ENCODE results near the gene FAM221A. TPM values are rescaled to one million over a fixed set of nuclear protein-coding genes. Genes with fewer than 3 reads are reported as not detected.
A peak's percentile ranks its signal among the peaks of the same experiment; 100 is the strongest.

FAM221A gene
- total RNA-seq, 1 experiment from 2014 or later = 1.5 TPM

GRCh38 chr7:23685731-23686130 is 5.7 kb downstream of the FAM221A start:
- no peak for DNase-seq
- Histone ChIP-seq H3K4me3 (no peak overlapping the region), H3K36me3 (no peaks in the 10 kb centered on the region), H3K9me3 (replicated peaks) (no peaks in the 10 kb centered on the region), H3K27me3 (no peaks in the 10 kb centered on the region), H3K4me1 (no peaks in the 10 kb centered on the region), H3K27ac (no peak overlapping the region)

DNA sequence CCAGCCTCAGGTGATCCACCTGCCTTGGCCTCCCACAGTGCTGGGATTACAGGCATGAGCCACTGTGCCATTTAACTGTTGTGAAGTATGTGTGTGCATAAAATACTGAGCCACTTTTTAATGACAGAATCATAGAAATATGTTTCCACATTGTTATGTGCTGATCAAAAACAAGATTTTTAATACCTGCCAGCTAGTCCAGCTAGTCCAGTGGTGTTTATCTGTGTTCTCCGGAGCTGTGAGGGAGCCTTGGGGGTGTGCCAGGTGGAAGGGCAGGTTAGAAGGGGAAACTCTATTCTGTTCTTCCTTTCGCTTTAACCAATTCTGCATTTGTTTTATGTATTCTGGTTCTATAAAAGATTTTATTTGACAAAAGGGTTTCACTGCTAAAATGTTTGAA is 7.0 kb downstream of the FAM221A start:
- Histone ChIP-seq H3K9me3 (replicated peaks) (no peaks in the 10 kb centered on the region), H3K27me3 (no peaks in the 10 kb centered on the region), H3K27ac (no peak overlapping the region), H3K4me1 (peaks cover 8% of the 10 kb centered on the region; the same call in 1 of the 2 replicates), H3K4me3 (no peak overlapping the region), H3K36me3 (no peaks in the 10 kb centered on the region)
- no peak for DNase-seq

DNA sequence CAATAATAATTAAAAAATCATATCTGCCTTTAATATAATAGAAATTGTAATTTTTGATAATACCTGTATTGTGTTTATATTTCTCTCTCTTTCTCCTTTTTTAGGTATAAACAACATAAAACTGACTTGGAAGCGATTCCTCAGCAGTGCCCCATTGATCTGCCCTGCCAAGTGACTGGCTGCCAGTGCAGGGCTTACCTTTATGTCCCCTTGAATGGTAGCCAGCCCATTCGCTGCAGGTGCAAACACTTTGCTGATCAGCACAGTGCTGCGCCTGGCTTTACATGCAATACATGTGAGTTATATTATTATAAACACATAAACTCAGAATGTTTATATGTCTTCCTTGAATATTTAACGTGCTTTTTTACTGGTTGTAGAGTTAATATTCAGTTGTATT is 9.2 kb downstream of the FAM221A start:
- Histone ChIP-seq H3K9me3 (replicated peaks) (no peaks in the 10 kb centered on the region), H3K4me3 (no peak overlapping the region), H3K4me1 (peaks cover 8% of the 10 kb centered on the region; the same call in 1 of the 2 replicates), H3K27ac (no peak overlapping the region), H3K27me3 (no peaks in the 10 kb centered on the region), H3K36me3 (no peaks in the 10 kb centered on the region)
- DNase-seq = no peak

GRCh38 chr7:23691320-23691719 is 11.3 kb downstream of the FAM221A start:
- Histone ChIP-seq H3K4me1 (peaks cover 8% of the 10 kb centered on the region; the same call in 1 of the 2 replicates), H3K9me3 (replicated peaks) (no peaks in the 10 kb centered on the region), H3K27me3 (no peaks in the 10 kb centered on the region), H3K36me3 (no peaks in the 10 kb centered on the region), H3K27ac (no peak overlapping the region), H3K4me3 (no peak overlapping the region)
- DNase-seq = peak; percentile 72 to 83

- Histone ChIP-seq H3K9me3 (replicated peaks) (no peaks in the 10 kb centered on the region), H3K27ac (no peak overlapping the region), H3K27me3 (no peaks in the 10 kb centered on the region), H3K4me1 (peaks cover 8% of the 10 kb centered on the region; the same call in 1 of the 2 replicates), H3K4me3 (no peak overlapping the region), H3K36me3 (no peaks in the 10 kb centered on the region)
- DNase-seq = no peak
These were observed 13.2 kb downstream of the FAM221A start for GRCh38 chr7:23693224-23693623.

DNA sequence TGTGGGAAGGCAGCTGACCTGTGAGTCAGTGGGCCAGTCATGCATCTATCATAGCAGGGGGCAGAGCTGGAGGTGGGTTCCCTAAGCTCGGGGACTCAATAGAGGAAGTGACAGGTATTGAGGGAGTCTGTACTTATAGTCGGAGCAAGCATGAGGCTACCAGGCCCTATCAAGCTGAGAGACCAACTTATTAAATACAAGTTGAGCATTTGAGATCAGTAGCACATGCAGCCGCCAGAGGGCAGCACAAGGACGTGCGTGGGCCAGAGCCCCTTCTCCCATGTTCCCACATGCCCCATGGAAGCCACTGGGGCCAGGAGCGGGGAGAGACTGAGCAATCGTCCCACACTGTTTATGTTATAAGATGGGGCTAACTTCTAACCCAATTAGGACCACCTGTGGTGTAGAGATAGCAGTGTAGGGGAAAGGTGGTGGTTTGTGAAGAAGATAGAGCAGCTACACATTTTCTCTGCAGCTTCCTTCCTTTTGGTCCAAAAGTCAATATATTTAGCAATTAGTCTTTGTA is 17.0 kb downstream of the FAM221A start:
- peak; percentile 80 to 87 for DNase-seq
- Histone ChIP-seq H3K27me3 (no peaks in the 10 kb centered on the region), H3K27ac (no peak overlapping the region), H3K36me3 (no peaks in the 10 kb centered on the region), H3K9me3 (replicated peaks) (no peaks in the 10 kb centered on the region), H3K4me3 (no peak overlapping the region), H3K4me1 (no peaks in the 10 kb centered on the region; the same call in 1 of the 2 replicates)

GRCh38 chr7:23698822-23699221 is 18.8 kb downstream of the FAM221A start:
- Histone ChIP-seq H3K27me3 (no peaks in the 10 kb centered on the region), H3K9me3 (replicated peaks) (no peaks in the 10 kb centered on the region), H3K27ac (no peak overlapping the region), H3K36me3 (no peaks in the 10 kb centered on the region), H3K4me3 (no peak overlapping the region), H3K4me1 (no peaks in the 10 kb centered on the region)
- no peak for DNase-seq

GRCh38 chr7:23700046-23700445 is 20.0 kb downstream of the FAM221A start:
- H3K36me3 ChIP-seq = no peaks in the 10 kb centered on the region
- no peaks in the 10 kb centered on the region for H3K27me3 ChIP-seq
- DNase-seq = peak in 1 of 2 experiments; percentile 40
- H3K4me3 ChIP-seq = no peak overlapping the region
- no peaks in the 10 kb centered on the region for H3K9me3 ChIP-seq (replicated peaks)
- no peaks in the 10 kb centered on the region for H3K4me1 ChIP-seq
- H3K27ac ChIP-seq = no peak overlapping the region

- H3K27me3 ChIP-seq = no peaks in the 10 kb centered on the region
- no peak for DNase-seq
- no peak overlapping the region for H3K4me3 ChIP-seq
- H3K36me3 ChIP-seq = no peaks in the 10 kb centered on the region
- H3K9me3 ChIP-seq (replicated peaks) = no peaks in the 10 kb centered on the region; the same call in 1 of the 2 replicates
- no peak overlapping the region for H3K27ac ChIP-seq
- peaks cover 14% of the 10 kb centered on the region for H3K4me1 ChIP-seq
These were observed 29.2 kb downstream of the FAM221A start for GRCh38 chr7:23709081-23709750.

DNA sequence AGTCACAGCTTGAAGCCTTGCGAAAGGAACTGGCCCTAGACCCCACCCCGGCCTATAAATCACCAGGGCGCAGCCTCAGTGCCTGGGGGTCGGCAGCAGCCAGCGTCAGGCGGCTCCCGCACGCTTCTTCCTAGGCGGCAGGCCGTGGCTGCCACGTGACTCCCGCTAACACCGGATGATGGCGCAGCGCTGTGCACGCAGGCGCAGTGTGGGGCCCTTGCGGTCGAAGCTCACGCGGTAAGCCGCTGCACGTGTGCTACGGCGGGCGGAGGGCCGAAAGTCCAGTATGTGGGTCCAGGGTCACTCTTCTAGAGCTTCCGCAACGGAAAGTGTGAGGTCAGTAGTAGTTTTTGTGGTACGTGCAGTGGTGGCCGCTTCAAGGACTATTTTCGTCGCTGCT is 30.0 kb downstream of the FAM221A start, which contains the start of gene STK31:
Gene STK31, plus strand, starts transcription at position 220 of the 400 bp plus-strand sequence. Its CDS starts 67 bp downstream, at position 287.
- Histone ChIP-seq H3K27ac (no peak within 1 kb of the TSS), H3K36me3 (no peaks in the 10 kb centered on the region), H3K27me3 (no peaks in the 10 kb centered on the region), H3K4me1 (peaks cover 19% of the 10 kb centered on the region), H3K4me3 (no peak within 1 kb of the TSS), H3K9me3 (replicated peaks) (no peaks in the 10 kb centered on the region; the same call in 1 of the 2 replicates)
- no peak for DNase-seq

DNA sequence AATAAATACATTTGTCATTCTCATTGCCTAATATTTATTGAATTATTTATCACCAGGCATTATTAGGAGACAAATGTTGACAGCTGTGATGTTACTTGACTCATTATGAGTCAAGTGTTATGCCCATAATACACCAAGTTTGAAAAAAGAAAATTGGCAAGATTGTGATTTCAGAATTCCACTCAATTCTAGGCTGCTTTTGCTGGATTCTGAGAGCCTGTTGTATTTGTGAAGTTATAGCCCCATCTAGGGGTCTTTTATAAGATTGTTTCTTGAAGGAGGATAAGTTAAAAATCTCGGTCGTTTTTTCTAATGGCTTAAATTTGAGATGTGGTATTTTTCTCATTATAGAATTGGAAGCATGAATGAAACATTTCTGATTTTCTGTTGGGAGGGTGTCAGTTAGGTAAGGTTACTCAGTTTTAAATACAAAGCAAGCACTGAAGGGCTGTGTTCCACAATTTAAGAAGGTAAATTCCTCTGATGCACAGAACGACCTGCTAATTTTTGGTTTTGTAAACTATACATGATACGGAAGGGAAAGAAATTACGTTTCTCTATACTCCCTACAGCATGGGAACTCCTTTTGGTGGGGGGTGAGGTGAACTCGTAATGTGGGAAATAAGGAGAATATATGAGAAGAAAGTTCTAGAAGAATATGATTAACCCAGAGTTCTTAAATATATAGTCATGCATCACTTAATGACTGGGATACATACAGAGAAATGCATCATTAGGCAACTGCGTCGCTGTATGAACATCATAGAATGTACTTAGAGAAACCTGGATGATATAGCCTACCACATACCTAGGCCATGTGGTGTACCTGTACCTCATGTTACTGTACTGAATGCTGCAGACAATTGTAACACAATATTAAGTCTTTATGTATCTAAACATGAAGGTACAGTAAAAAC is 32.6 kb downstream of the FAM221A start:
- Histone ChIP-seq H3K36me3 (no peaks in the 10 kb centered on the region), H3K9me3 (replicated peaks) (no peaks in the 10 kb centered on the region), H3K27ac (no peak overlapping the region), H3K4me3 (no peak overlapping the region), H3K4me1 (peaks cover 20% of the 10 kb centered on the region), H3K27me3 (no peaks in the 10 kb centered on the region)
- peak in 1 of 2 experiments; percentile 75 for DNase-seq

DNA sequence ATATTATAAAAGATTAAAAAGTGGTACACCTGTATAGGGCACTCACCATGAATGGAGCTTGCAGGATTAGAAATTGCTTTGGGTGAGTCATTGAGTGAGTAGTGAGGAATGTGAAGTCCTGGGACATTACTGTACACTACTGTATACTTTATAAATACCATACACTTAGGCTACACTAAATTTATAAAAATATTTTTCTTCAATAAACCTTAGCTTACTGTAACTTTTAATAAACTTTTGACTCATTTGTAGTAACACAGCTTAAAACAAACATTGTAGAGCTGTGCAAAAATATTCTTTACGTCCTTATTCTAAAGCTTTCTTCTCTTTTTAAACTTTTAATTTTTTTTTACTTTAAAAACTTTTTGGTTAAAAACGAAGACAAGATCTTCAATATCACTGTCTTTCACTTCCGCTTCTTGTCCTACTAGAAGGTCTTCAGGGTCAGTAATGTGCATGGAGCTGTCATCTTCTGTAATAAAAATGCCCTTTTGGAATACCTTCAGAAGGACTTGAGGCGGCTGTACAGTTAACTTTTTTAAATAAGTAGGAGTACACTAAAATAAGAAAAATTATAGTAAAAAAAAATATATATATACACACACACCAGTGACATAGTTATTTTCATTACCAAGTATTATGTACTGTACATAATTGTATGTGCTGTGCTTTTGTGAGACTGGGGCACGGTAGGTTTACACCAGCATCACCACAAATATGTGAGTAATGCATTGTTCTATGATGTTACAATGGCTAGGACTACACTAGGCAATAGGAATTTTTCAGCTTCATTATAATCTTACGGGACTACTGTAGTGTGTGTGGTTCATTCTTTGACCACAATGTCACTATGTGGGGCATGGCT is 33.5 kb downstream of the FAM221A start:
- Histone ChIP-seq H3K27ac (peak overlapping the region; percentile 19), H3K27me3 (no peaks in the 10 kb centered on the region)
- peak; percentile 48 to 66 for DNase-seq

GRCh38 chr7:23714150-23714464 is 34.1 kb downstream of the FAM221A start:
- Histone ChIP-seq H3K9me3 (replicated peaks) (no peaks in the 10 kb centered on the region), H3K27me3 (no peaks in the 10 kb centered on the region), H3K27ac (peak overlapping the region; percentile 9; the same call in 1 of the 2 replicates), H3K4me1 (peaks cover 20% of the 10 kb centered on the region), H3K36me3 (no peaks in the 10 kb centered on the region), H3K4me3 (no peak overlapping the region)
- no peak for DNase-seq

More for the DNA sequence above, 33.5 kb downstream of the FAM221A start:
- Histone ChIP-seq H3K4me1 (peaks cover 20% of the 10 kb centered on the region), H3K9me3 (replicated peaks) (no peaks in the 10 kb centered on the region), H3K4me3 (no peak overlapping the region), H3K36me3 (no peaks in the 10 kb centered on the region)

GRCh38 chr7:23714579-23714978 is 34.6 kb downstream of the FAM221A start:
- Histone ChIP-seq H3K9me3 (replicated peaks) (no peaks in the 10 kb centered on the region), H3K27ac (peak overlapping the region; percentile 9; the same call in 1 of the 2 replicates), H3K27me3 (no peaks in the 10 kb centered on the region), H3K36me3 (no peaks in the 10 kb centered on the region), H3K4me3 (no peak overlapping the region), H3K4me1 (peaks cover 20% of the 10 kb centered on the region)
- DNase-seq = no peak

Measured in SJCRH30 (cell line).